ENCODE results near the gene UROC1.

The UROC1 gene

GRCh38 chr3:126517291-126517951, at the start of gene UROC1:
Gene UROC1 (minus strand): TSS chr3:126517773. CDS start chr3:126517719, 54 bp downstream.
- DNase-seq, result no peak

DNA sequence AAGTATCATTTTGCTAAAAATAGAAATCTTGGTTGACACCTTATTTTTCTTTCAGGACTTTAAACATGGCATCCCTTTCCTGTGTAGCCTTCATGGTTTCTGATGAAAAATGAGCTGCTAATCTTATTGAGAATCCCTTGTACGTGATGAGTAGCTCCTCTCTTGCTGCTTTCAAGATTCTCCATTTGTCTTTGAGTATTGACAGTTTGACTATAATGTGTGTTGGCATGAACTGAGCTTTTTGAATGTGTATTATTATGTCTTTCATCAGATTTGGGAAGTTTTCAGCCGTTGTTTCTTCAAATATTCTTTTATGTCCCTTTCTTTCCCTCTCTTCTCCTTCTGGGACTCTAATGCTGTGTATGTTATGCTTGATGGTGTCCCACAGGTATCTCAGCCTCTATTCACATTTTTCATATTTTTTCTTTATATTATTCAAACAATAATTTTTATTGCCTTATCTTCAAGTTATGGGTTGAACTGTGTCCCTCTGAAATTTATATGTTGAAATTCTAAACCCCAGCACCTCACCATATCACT, 45.2 kb upstream of the UROC1 start:
- DNase-seq, result no peak

GRCh38 chr3:126558336-126559071, 40.9 kb upstream of the UROC1 start, which contains the start of gene C3orf22:
Gene C3orf22 (minus strand): TSS chr3:126558932. CDS start chr3:126553390, 5,542 bp downstream.
- DNase-seq, result no peak

DNA sequence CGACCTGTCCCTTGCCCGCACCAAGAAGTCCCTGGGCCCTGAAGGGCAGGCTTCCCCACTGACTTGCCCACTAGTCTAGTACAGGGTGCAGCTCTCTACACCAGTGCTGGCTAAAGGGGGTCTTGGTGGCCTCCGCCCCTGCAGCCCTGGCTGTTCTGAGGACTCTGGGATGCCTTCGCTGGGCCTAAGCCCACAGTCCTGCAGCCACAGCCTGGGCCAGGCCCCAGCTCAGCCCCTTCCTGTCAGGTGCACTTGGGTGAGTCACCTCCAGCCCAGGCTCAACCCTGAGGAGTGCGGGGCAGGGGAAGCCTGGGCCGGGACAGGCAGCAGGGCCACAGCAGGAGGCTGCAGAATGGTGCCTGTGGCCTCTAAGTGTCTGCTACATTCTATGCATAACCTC, 40.2 kb upstream of the UROC1 start:
- DNase-seq, result no peak

GRCh38 chr3:126557415-126557745, 39.8 kb upstream of the UROC1 start:
- no peak for DNase-seq

GRCh38 chr3:126556637-126557414, 39.3 kb upstream of the UROC1 start:
- no peak for DNase-seq

GRCh38 chr3:126555795-126556636, 38.4 kb upstream of the UROC1 start:
- no peak for DNase-seq

- no peak for DNase-seq
These were observed 37.3 kb upstream of the UROC1 start for GRCh38 chr3:126554560-126555525.

DNA sequence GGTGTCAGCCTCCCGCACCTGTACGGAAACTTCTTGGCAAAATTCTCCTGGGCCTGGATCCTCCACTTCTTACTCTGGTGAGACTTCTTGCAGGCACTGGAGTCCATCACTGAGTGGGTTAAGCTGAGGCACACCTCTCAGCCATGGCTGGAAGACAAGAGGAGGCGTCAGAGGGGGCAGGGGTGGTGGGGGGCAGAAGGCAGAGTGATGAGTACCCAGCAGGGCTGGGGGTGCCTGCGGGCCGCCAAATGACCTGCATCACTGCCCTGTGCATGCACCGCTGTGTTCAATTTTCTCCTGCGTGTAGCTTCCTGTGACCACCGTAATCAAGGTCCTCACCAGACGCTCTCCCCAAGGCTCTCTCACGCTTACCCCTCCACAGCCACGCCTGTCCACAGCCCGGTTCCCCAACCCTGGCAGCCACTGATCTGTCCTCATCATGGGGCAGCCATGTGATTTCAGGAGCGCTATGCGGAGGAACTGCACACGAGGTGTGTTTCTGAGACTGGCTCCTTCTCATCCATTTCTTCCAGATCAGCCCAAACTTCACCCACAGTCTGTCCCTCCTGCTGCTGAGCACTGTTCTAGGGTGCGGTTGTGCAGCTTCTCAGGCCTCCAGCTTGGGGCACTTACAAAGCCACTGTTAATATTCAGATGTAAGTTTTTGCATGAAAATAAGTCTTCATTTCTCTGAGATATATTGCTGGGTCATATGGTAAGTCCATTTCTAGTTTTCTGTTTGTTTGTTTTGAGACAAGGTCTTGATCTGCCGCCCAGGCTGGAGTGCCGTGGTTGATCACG, 35.9 kb upstream of the UROC1 start:
- DNase-seq, result no peak

DNA sequence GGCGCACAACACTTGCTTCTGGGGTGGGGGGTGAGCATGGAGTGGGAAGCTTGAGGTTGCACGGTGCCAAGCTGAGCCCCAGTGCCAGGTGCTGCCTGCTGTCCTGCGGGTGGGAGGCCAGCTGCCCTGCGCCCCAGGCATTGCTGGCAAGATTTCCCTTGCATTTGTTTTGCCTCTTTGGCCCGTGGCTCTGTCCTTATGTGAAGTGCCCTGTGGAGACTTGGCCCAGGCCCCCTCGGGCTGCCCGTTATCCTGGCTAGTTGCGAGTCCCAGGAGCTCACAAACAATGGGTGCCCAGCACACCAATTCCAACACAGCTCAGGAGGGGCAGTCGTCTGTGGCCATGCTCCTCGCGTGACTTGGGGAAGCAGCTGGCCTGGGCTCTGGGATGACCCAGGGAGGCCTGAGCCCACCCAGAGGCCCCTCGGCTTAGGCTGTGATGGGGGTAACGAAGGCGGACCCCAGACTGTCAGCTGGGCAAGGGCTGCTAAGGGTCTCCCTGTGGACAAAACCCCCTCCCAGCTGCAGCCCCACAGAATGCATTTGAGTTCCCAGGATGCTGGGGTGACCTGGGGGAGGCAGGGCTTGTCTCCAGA, 35.2 kb upstream of the UROC1 start:
- no peak for DNase-seq

DNA sequence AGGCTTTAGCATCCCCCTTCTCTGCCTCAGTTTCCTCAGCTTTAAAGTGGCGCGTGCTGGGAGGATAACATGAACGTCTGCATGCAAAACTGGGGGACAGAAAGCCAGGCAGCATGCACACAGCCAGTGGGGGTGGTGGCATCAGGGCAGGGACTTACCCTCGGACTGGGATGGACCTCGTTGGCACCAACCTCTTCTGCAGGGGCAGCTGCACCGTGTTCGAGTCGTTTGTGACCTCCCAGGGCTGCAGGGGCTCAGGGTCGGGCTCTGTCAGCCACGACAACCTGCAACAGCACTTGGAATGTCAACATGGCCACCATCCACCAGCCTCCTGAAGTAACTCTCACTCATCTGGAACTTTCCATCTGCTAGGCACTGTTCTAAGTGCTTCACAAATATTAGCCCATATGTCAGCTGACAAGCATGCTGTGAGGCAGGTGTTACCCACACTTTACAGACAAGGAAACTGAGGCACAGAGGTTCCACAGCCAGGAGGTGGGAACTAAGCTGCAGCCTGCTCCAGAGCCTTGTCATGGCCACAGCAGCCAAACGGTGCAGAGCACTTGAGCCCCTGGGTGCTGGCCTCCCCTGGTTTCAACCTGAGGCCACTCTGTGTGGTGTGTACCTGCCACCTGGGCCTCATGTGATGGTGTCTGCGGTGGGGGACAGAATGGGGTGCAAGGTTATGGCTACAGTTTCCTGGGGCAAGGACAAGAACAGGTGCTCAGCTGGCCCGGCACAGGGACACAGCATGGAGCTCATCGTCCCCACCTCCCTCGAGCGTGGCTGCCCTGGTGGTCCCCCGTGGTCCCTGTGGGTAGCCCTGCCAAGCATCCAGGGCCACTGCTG, 34.5 kb upstream of the UROC1 start:
- DNase-seq, result no peak

- DNase-seq, result no peak
These were observed 33.7 kb upstream of the UROC1 start for GRCh38 chr3:126551121-126551838.

GRCh38 chr3:126550488-126551051, 33.0 kb upstream of the UROC1 start:
- no peak for DNase-seq

DNA sequence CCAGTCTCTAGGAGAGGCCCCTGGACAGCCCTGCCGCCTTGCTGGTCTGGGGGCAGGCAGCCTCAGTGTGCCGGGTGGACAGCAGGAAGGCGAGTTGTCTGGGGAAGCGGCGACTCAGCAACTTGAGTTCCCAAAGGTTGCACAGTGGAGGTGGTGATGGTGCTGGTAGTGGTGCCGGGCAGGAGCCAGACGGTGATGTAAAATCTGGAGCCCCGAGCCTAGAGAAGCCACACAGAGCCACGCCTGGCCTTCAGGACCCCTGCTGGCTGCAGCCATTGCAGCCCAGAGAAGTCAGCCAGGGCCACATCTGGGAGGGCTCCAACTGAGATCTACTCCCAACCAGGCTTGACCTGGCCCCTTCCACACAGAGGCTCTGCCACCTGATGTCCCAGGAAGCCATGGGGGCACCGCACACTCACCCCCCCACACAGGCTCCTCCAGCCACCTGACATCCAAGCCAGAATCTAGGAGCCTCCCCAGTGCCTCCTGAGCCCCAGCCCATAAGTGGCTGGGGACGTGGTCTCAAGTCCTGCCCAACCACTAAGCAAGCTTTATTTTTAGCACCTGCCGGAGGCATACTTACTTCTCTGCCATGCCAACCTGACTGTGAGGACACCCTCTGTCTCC, 32.4 kb upstream of the UROC1 start:
- DNase-seq, result no peak

- no peak for DNase-seq
These were observed 31.2 kb upstream of the UROC1 start for GRCh38 chr3:126548556-126549466.

GRCh38 chr3:126547721-126548120, 30.1 kb upstream of the UROC1 start:
- DNase-seq, result no peak

All from activated CD4-positive, alpha-beta T cell treated with anti-CD3 and anti-CD28 coated beads, Interleukin-2, amount 50 U/mL, for 16 hours (primary cell).